Activated CD8-positive, alpha-beta memory T cell treated with anti-CD3 and anti-CD28 coated beads, Interleukin-2, amount 10 ng/mL, durations not matched to agents 7 days and 5 days (primary cell): ENCODE data around the gene GRID1. TPM values are rescaled to one million over a fixed set of nuclear protein-coding genes. Genes with fewer than 3 reads are reported as not detected.

ENCODE experiments used
- ATAC-seq: fragments of 150-1000 bp; cut with Tn5 transposase; one replicate; pipeline ENCODE4 v1.10.0; 2021; ENCODE audit warnings: moderate library complexity
- CTCF ChIA-PET: fragments of 350-600 bp; sonication (Branson Sonifier 250); formaldehyde crosslinking; loops from one replicate; lab custom pipeline; 2021; ENCODE audit warnings: antibody characterized with exemption; lab: Charles Lee
- DNase-seq: peaks from one replicate; pipeline ENCODE4 v3.0.0-alpha.2; 2020
- H3K27ac Mint-ChIP-seq: one replicate; pipeline ENCODE4 v1.8.0; 2021; ENCODE audit warnings: mild to moderate bottlenecking, mixed read lengths
- H3K27me3 Mint-ChIP-seq: one replicate; pipeline ENCODE4 v1.8.0; 2021; ENCODE audit warnings: mixed read lengths
- H3K36me3 Mint-ChIP-seq: one replicate; pipeline ENCODE4 v1.8.0; 2021; ENCODE audit warnings: mild to moderate bottlenecking, mixed read lengths
- H3K4me1 Mint-ChIP-seq: one replicate; pipeline ENCODE4 v1.8.0; 2021; ENCODE audit warnings: mixed read lengths
- H3K4me3 Mint-ChIP-seq: one replicate; pipeline ENCODE4 v1.8.0; 2021; ENCODE audit warnings: mild to moderate bottlenecking, moderate library complexity, mixed read lengths
- H3K9me3 Mint-ChIP-seq: one replicate; pipeline ENCODE4 v1.8.0; 2022; ENCODE audit warnings: low read depth, mixed read lengths
- total RNA-seq, 2 experiments: library from RNA; stranded (reverse); gene quantifications; one replicate each; pipeline ENCODE4 v1.2.3, GENCODE V29; 2021

Gene GRID1
- total RNA-seq, 2 experiments from 2014 or later: not detected

- no peak overlapping the region for H3K27ac Mint-ChIP-seq
- ATAC-seq (no peak), DNase-seq (no peak)
- peaks cover 2% of the 10 kb centered on the region for H3K4me1 Mint-ChIP-seq
- CTCF ChIA-PET: no interaction called here
- H3K36me3 Mint-ChIP-seq: no peaks in the 10 kb centered on the region
- no peaks in the 10 kb centered on the region for H3K9me3 Mint-ChIP-seq
- H3K27me3 Mint-ChIP-seq: peaks cover 59% of the 10 kb centered on the region
- H3K4me3 Mint-ChIP-seq: no peak overlapping the region
These were observed 6.2 kb upstream of the GRID1 start for GRCh38 chr10:86372784-86373239.

GRCh38 chr10:86372119-86372783, 5.7 kb upstream of the GRID1 start:
- CTCF ChIA-PET: no interaction called here
- DNase-seq (no peak), ATAC-seq (no peak)
- no peaks in the 10 kb centered on the region for H3K36me3 Mint-ChIP-seq
- no peak overlapping the region for H3K4me3 Mint-ChIP-seq
- no peak overlapping the region for H3K27ac Mint-ChIP-seq
- H3K27me3 Mint-ChIP-seq: peaks cover 64% of the 10 kb centered on the region
- no peaks in the 10 kb centered on the region for H3K4me1 Mint-ChIP-seq
- H3K9me3 Mint-ChIP-seq: no peaks in the 10 kb centered on the region

- no peak for ATAC-seq
- H3K4me1 Mint-ChIP-seq: no peaks in the 10 kb centered on the region
- no peaks in the 10 kb centered on the region for H3K36me3 Mint-ChIP-seq
- no peaks in the 10 kb centered on the region for H3K9me3 Mint-ChIP-seq
- DNase-seq: no peak
- peaks cover 65% of the 10 kb centered on the region for H3K27me3 Mint-ChIP-seq
- no peak overlapping the region for H3K27ac Mint-ChIP-seq
- no peak overlapping the region for H3K4me3 Mint-ChIP-seq
- CTCF ChIA-PET: no interaction called here
These were observed 5.1 kb upstream of the GRID1 start for GRCh38 chr10:86371691-86372090.

GRCh38 chr10:86371116-86371515, 4.5 kb upstream of the GRID1 start:
- DNase-seq: no peak
- Mint-ChIP-seq H3K4me1 (no peaks in the 10 kb centered on the region), H3K36me3 (no peaks in the 10 kb centered on the region), H3K27ac (no peak overlapping the region), H3K9me3 (no peaks in the 10 kb centered on the region), H3K4me3 (no peak overlapping the region), H3K27me3 (peaks cover 60% of the 10 kb centered on the region)
- CTCF ChIA-PET: no interaction called here
- ATAC-seq: no peak

GRCh38 chr10:86370006-86370585, 3.5 kb upstream of the GRID1 start:
- peaks cover 60% of the 10 kb centered on the region for H3K27me3 Mint-ChIP-seq
- CTCF ChIA-PET: interaction anchor here (0.7 kb wide), 1 partner anchor 215 kb away, joined by 3 read pairs; no protein-coding TSS in a partner anchor
- DNase-seq (no peak), ATAC-seq (no peak)
- peaks cover 4% of the 10 kb centered on the region for H3K4me1 Mint-ChIP-seq
- no peaks in the 10 kb centered on the region for H3K36me3 Mint-ChIP-seq
- H3K27ac Mint-ChIP-seq: no peak overlapping the region
- no peaks in the 10 kb centered on the region for H3K9me3 Mint-ChIP-seq
- H3K4me3 Mint-ChIP-seq: no peak overlapping the region

- ATAC-seq (no peak), DNase-seq (no peak)
- Mint-ChIP-seq H3K27me3 (peaks cover 62% of the 10 kb centered on the region), H3K4me3 (no peak overlapping the region), H3K27ac (no peak overlapping the region), H3K9me3 (no peaks in the 10 kb centered on the region), H3K36me3 (no peaks in the 10 kb centered on the region), H3K4me1 (peaks cover 7% of the 10 kb centered on the region)
- CTCF ChIA-PET: no interaction called here
These were observed 2.4 kb upstream of the GRID1 start for GRCh38 chr10:86368987-86369386.

GRCh38 chr10:86368046-86368445, 1.5 kb upstream of the GRID1 start:
- Mint-ChIP-seq H3K27ac (no peak overlapping the region), H3K36me3 (no peaks in the 10 kb centered on the region), H3K27me3 (peaks cover 67% of the 10 kb centered on the region), H3K4me1 (peaks cover 12% of the 10 kb centered on the region), H3K9me3 (no peaks in the 10 kb centered on the region), H3K4me3 (no peak overlapping the region)
- CTCF ChIA-PET: no interaction called here
- no peak for ATAC-seq
- DNase-seq: no peak

GRCh38 chr10:86367152-86367951, 757 bp upstream of the GRID1 start:
- DNase-seq: no peak
- peaks cover 12% of the 10 kb centered on the region for H3K4me1 Mint-ChIP-seq
- no peaks in the 10 kb centered on the region for H3K9me3 Mint-ChIP-seq
- peaks cover 74% of the 10 kb centered on the region for H3K27me3 Mint-ChIP-seq
- CTCF ChIA-PET: interaction anchor here (1.4 kb wide), 1 partner anchor 8 kb away, joined by 3 read pairs; no protein-coding TSS in a partner anchor
- H3K27ac Mint-ChIP-seq: no peak overlapping the region
- H3K4me3 Mint-ChIP-seq: no peak overlapping the region
- no peaks in the 10 kb centered on the region for H3K36me3 Mint-ChIP-seq
- no peak for ATAC-seq

- no peak for ATAC-seq
- H3K27ac Mint-ChIP-seq: no peak overlapping the region
- peaks cover 12% of the 10 kb centered on the region for H3K4me1 Mint-ChIP-seq
- no peaks in the 10 kb centered on the region for H3K9me3 Mint-ChIP-seq
- no peak for DNase-seq
- H3K27me3 Mint-ChIP-seq: peaks cover 79% of the 10 kb centered on the region
- CTCF ChIA-PET: interaction anchor here (1.4 kb wide), 1 partner anchor 8 kb away, joined by 3 read pairs; no protein-coding TSS in a partner anchor
- no peaks in the 10 kb centered on the region for H3K36me3 Mint-ChIP-seq
- no peak overlapping the region for H3K4me3 Mint-ChIP-seq
These were observed 232 bp upstream of the GRID1 start for GRCh38 chr10:86366902-86367151.

- peaks cover 84% of the 10 kb centered on the region for H3K27me3 Mint-ChIP-seq
- H3K27ac Mint-ChIP-seq: peak overlapping the region; percentile 30
- CTCF ChIA-PET: no interaction called here
- peaks cover 12% of the 10 kb centered on the region for H3K4me1 Mint-ChIP-seq
- no peaks in the 10 kb centered on the region for H3K9me3 Mint-ChIP-seq
- peak overlapping the region; percentile 12 for H3K4me3 Mint-ChIP-seq
- DNase-seq: no peak
- ATAC-seq: no peak
- no peaks in the 10 kb centered on the region for H3K36me3 Mint-ChIP-seq
These were observed 1.1 kb downstream of the GRID1 start for GRCh38 chr10:86365346-86366032.

GRCh38 chr10:86364491-86365345, 1.9 kb downstream of the GRID1 start:
- ATAC-seq: no peak
- Mint-ChIP-seq H3K27me3 (peaks cover 77% of the 10 kb centered on the region), H3K36me3 (no peaks in the 10 kb centered on the region), H3K9me3 (no peaks in the 10 kb centered on the region), H3K4me3 (no peak overlapping the region), H3K27ac (no peak overlapping the region), H3K4me1 (peaks cover 12% of the 10 kb centered on the region)
- no peak for DNase-seq
- CTCF ChIA-PET: no interaction called here

GRCh38 chr10:86363833-86364490, 2.6 kb downstream of the GRID1 start:
- Mint-ChIP-seq H3K27me3 (peaks cover 73% of the 10 kb centered on the region), H3K9me3 (no peaks in the 10 kb centered on the region), H3K4me1 (peaks cover 12% of the 10 kb centered on the region), H3K4me3 (no peak overlapping the region), H3K27ac (no peak overlapping the region), H3K36me3 (no peaks in the 10 kb centered on the region)
- no peak for DNase-seq
- no peak for ATAC-seq
- CTCF ChIA-PET: no interaction called here
